Stimulated activated CD8-positive, alpha-beta memory T cell treated with anti-CD3 and anti-CD28 coated beads, Interleukin-7, amount 100 ng/mL, for 1 hour (primary cell): Measurements from ENCODE around the gene ORC2.
"Not testable (repeated sequence)": the region's sequence is repeated elsewhere in the genome, so short reads cannot be mapped to it uniquely, and the experiment has no call there.

ENCODE experiments used
- DNase-seq, 2 donors: peaks; one replicate each; pipeline ENCODE4 v3.0.0-alpha.2; 2020; ENCODE audit warnings: low read depth in 2 of 2

The ORC2 gene

DNA sequence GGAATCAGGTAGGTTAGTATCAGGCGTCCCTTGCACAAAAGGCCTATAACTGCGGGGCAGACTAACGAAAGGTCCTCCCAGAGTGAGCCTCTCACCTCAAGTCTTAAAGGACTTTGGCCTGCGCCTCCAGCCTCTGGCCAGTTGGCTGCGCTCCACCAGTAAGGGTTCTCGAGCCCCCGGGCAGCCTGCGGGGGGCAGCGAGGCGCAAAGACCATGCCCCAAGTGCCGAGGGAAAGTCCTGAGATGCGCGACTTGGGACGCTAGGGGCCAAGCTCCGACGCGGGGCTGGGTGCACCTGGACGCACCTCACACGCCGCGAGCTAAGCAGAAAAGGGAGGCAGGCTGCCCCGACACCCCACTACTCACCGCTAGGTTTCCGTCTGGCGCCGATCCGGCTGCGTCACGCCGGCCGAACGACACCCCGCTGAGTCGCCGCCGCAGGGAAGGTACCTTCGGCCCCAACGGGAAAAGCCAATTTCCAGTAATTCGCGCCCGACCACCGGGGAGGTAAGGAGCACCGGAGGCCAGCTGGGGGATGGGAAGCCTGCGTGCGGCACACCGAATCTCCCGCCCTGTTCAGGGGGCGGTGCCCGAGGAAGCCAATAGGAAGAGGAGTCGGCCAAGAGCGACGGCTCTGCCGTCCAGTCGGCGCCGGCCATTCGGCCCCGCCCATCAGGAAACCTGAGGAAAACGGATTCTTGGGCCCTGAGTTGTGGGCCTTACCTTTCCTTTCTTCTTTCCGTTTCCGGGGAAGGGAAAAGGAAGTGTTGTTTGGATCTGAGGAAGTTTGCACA, at the start of gene ORC2:
ORC2 (minus strand) TSS at position 537 of the 794 bp plus-strand sequence. CDS start 5,537 bp downstream, outside the sequence.
- peak; percentile 84 to 87 for DNase-seq

DNA sequence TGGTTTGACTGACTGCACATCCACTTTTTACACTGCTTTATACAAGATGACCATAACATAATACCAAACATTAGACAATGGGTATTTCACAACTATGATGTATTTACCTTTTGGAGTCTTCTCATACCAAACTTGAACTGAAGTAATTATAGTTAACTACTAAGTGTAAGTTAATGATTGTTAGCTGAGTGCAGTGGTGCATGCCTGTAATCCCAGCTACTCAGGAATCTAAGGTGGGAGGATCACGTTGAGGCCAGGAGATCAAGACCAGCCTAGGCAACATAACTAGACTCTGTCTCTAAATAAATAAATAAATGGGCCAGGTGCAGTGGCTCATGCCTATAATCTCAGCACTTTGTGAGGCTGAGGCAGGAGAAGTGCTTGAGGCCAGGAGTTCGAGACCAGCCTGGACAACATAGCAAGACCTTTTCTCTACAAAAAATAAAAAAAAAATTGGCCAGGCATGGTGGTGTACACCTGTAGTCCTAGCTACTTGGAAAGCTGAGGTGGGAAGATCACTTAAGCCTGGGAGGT, 44.9 kb upstream of the ORC2 start:
- no peak for DNase-seq

DNA sequence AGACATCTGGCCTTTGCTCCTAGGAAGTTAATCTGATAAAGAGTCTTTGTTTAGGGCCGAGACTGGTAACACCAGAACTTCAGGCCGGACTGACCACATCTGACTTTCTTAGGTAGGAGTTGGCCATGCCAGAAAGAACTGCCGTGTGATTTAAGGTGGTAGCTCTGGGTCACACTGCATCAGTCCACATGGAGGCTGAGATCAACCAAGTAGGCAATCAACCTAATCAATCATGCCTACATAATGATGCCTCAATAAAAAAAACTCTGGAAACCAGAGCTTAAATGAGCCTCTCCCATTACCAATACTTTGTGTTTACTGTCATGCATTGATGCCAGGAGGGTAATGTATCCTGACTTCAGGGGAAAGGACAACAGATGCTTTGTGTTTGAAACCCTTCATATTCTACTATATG, 44.1 kb upstream of the ORC2 start:
- DNase-seq: no peak

DNA sequence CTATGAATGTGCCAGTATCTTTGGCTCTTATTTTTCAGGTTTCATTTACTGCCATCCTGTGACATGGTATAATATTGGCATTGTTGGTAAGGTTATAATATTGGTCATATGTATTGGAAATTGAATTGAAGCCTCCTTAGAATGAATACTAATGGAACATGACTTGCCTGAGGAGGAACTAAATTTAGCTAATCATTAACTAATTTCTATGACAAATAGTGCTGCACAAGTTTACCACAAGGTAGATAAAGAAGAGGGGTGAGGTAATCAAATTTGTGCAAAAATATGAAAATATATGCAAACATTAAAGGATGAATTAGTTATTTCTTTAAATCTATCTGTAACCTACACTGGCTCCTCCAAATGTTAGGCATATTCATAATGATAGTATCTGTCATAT, 43.2 kb upstream of the ORC2 start:
- no peak for DNase-seq

DNA sequence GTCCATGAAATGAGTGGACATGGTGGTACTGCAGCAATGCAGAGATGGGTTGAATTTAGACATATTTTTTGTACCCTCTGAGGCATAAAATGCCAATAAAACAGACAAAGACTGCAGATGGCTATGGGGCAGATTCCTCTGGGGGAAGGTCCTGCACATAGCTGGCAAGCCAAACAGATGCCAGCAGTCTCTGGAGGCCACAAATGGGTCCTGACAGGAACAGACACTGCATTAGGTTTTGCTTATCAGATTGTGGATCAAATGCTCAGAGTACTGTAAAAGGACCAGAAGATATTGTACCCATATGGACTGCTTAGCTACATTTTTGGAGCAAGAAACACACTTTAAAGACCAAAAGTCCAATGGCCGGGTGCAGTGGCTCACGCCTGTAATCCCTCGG, 40.9 kb upstream of the ORC2 start:
- DNase-seq: no peak

DNA sequence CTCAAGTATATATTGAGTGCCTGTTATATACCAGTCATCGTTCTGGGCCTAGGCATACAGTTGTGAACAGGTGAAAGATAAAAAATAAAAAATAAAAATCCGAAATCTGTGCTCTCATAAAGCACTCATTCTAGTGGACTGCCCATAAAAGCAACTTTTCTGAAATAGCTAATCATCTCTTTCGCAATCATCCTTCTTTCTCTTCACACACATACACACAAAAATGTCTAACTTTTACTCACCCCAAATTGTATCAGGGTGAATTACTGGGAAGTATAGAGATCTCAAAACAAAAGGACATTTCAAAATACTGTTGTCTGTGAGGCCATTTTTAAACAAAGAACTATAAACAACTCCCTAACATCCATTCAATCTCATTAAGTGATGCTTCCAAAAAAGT, 29.6 kb upstream of the ORC2 start:
- no peak for DNase-seq

DNA sequence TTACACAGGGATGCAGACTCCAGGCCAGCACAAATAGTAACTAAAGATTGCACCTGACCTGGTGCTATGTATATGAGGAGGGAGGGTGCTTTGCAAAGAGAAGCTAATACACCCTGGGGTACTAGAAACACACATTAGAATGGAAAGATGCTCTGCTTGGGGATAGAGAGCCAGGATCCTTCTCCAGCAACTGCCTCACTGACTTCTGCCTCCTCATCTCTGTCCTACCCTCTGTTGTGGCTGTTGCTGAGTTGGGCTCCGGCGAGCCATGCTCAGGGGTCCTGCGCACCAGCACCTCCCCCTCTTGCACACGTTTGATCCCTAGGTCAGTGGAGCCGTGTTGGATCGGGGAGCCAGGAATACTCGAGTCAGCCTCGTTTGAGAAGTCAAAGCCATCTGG, 23.7 kb upstream of the ORC2 start:
- DNase-seq: no peak

DNA sequence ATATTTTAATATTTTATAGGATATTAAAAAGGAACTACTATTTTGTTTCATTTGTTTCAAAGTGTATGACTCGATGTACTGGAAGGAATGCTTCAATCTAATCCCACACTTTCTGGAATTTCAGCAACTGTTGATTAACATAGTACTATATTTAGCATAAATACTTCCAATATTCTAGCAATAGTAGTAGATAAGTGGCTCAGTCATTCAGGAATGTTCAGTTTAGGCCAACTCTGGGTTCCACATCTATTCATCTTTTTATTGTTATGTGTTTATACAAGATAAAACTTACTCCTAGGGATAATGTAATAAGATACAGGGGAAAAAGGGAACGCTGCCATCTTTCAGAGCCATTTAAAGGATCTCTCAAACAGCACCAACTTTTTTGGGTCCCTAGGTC, 22.3 kb upstream of the ORC2 start:
- no peak for DNase-seq

DNA sequence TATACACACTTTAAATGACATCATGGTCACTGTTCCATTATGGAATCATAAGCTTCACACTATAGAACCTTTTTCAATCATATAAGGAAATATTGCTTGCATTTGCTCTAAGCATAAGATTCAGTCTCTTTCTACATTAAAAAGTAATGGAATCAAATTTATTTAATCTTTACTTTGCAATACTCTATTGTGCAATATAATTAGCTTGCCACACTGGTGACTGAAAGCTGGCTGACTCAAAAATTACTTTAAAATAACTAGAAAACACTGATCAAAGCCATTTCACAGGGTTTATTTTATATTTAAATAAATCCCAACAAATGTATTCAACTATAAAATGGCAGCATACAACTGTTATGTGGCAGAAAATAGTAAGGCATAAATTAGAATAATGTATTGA, 13.2 kb upstream of the ORC2 start:
- no peak for DNase-seq

DNA sequence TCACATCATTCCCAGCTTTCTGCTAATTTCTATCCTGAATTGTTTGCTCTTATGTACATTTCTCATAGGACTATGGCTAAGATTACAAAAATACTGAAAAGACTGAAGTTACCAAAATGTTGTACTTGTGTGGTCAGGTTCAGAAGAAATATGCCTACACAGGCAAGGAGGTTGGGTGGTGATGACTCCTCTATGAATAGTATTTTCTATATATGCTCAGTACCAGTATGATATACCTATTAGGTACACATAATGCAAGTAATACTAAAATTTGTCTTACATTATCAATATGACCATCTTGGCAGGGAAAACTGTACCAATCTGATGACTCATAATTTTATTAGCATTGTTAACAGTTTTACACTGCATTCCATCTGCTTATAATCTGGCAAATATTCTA, 12.2 kb upstream of the ORC2 start:
- no peak for DNase-seq

DNA sequence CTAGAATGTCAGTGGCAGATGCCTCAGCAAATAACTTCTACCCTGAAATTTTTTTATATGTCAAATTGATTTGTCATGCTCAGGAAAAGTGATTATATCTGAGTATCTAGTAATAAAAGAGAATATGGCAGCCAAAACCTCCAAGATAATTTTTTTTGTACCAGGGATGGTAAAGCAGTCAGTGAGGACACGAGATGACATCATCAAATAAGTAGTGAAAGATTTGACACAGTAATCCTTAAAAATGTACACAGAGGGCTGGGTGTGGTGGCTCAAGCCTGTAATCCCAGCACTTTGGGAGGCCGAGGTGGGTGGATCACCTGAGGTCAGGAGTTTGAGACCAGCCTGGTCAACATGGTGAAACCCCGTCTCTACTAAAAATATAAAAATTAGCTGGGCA, 6.6 kb upstream of the ORC2 start:
- DNase-seq: not testable (repeated sequence)

DNA sequence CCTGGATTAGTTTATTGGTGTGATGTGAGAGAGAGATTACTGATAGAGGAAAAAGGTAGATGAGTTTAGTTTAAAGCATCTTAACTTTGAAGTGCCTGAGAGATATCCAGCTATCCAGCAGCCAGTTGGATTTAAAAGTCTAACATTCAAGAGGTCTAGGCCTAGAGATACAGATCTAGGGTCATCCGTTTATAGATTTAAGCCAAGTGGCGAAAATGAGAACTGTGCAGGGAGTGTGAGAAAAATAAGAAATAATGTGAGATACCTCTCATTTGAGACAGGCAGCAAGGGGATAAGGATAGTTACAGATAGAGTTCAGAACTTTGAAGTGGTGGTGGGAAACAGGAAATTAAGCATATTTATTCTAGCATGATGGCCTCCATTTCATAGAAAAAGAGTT, 5.3 kb upstream of the ORC2 start:
- no peak for DNase-seq

DNA sequence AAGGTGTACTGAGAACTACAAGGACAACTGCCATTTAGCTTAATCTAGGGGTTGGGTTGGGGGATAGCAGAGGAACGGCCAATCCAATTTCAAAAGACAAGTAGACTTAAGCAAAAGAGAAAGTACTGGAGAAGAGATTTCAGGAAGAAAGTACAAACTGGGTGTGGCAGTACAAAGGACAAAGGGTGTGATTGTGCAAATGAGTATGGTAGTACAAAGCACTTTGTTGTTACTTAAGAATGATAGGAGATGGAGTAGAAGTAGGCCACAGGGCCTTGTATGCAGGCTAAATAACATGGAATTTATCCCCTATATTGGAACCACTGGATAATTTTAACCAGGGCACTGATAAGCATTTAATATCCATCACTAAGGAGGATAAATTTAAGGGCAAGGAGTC, 4.7 kb upstream of the ORC2 start:
- DNase-seq: no peak

DNA sequence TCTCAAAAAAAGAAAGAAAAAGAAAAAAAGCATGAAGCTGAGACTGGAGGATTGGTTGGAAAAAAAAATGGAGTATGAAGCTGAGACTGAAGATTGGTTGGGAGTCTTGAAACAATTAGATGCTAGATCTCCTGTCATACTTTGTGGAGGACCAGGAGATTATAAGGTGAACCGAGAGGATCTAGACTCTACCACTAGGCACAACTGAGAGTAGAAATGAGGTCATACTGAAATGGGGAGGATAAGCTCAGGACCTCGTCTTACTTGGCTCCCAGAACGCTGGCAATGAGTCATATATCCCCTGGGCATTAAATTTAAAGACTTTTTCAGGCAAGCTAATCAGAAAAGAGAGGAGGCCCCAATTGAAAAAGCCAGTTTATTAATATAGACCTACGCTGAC, 3.3 kb upstream of the ORC2 start:
- DNase-seq: no peak

DNA sequence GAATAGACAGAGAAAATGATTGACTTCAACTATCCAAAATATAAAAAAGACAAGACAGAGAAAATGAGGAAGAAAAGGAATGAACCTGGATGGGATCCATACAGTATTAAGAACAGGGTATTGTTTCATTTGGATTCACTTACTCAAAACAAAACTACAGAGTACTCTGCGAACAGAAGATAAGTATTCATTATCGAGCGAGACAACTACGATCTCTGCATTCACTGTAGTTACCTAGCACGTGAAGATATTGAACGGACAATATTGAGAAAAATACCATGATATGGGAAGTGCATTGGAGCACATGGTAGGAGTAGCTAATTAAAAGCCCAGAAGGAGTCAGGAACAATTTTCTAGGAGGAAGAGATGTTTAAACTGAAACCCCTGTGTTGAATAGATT, 1.0 kb upstream of the ORC2 start:
- DNase-seq: no peak

DNA sequence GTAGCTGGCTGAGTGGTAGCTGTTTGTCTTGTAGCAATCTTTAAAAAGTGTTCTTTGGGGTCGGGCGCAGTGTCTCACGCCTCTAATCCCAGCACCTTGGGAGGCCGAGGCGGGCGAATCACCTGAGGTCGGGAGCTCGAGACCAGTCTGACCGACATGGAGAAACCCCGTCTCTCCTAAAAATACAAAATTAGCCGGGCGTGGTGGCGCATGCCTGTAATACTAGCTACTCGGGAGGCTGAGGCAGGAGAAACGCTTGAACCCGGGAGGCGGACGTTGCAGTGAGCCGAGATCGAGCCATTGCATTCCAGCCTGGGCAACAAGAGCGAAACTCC, 425 bp upstream of the ORC2 start:
- not testable (repeated sequence) for DNase-seq

DNA sequence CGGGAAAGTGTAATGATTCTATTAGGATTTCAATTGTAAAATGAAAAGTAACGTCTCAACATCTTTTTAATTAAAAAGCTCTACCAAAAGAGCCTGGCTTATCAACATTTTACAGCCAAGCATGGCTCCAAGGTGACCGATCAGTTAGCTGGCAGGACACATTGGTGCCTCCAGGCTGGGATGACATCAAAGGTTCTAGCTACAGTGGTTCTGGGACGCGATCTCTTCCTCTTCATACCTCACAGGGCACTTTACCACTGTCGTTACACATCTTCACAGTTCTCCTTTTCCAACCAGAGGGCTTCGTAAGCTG, 693 bp downstream of the ORC2 start:
- no peak for DNase-seq

DNA sequence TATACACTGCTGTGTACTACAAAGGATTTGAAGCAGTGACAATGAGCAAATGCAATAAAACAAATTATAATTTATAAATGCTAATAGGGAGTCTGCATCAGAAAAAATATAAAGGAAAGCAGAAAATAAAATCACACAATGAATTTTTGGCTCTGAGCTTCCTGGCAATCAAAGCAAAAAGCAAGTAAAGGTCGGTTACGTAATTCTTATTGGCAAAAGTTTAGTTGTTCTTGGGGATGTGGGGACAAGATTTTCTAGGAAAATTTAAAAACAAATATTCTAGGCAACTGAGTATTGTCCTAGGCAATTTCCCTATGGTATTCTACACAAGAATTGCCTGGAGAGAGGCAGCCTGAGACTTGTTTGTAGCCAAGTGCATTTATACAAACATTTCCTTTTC, 1.8 kb downstream of the ORC2 start:
- no peak for DNase-seq

DNA sequence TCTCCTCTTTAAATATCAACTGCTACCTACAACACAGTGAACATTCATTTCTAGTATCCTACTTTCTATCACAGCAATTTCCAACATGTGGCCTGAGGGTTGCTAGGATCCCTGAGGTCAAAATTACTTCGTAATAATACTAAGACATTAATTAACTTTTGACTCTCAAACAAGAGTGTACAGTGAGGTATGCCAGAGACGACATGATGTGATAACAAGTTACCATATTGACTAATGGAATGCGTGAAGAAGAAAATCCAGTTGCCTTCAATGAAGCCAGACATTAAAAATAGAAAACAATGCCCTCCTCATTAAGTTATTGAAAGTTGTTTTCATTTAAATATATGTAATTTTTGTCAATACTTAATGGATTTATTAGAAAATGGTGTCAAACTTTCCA, 13.1 kb downstream of the ORC2 start:
- no peak for DNase-seq

DNA sequence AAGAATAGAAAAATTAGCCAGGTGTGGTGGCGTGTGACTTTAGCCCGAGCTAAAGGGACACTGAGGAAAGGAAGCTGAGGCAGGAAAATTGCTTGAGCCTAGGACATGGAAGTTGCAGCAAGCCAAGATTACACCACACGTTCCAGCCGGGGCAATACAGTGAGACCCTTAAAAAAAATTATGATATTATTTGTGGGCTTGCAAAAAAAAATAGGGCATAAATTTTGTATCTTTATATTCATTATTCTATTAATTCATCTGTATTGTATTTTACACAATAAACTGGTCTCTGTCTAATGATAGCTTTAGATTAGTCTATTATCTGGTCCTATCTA, 18.1 kb downstream of the ORC2 start:
- DNase-seq: no peak

DNA sequence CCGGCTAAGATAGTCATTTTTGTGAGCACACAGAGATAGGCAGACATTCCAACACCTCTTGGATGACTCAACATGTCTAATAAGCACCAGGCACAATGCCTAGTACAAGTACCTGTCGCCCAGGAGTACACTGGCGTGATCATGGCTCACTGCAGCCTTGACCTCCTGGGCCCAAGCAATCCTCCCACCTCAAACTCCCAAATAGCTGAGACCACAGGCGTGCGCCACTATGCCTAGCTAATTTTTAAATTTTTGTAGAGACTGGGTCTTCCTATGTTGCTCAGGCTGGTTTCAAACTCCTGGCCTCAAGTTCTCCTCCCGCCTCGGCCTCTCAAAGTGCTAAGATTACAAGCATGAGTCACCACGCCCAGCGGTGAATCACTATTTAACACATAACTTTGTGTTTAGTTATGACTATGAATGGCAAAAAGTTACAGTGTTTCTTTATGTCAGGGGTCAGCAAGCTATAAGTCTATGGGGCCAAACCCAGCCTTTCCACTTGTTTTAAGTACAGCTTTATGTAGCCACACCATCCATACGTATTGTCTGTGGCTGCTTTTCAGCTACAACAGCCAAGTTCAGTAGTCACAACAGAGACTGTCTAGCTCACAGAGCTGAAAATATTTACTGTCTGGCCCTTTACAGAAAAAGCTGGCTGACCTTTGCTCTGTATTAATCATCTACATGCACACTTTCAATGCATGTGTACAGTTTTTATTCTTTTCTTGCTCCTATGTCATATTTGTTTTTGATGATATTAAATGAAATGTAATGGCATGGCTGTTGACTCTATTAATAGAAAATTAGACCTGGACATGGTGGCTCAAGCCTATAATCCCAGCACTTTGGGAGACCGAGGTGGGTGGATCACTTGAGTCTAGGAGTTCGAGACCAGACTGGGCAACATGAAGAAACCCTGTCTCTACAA, 18.7 kb downstream of the ORC2 start:
- DNase-seq: no peak

DNA sequence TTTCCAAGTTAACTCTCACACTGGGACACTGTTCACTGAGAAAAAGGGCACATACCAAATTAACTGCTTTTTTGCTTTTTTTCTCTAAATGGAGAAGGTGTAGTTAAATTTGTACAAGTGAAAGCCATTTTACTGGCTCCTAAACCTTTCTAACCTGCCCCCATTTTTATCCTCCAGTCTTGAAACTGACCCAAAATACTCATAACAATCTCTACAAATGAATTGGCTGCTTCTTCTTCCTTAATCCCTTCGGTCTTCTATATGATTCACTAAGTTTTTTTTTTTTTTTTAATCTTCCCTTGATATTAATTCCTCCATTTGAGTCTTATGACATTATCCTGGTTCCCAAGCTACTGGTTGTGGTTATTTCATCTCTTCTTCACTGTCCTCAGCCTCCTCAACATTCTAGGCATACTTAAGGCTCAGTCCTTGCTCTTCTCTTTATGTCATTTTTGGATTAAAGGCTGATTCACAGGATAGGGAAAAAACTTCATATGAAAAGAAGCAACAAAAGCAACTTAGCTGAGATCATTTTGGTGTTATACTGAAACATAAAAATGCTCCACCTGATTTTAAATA, 19.8 kb downstream of the ORC2 start:
- DNase-seq: no peak

DNA sequence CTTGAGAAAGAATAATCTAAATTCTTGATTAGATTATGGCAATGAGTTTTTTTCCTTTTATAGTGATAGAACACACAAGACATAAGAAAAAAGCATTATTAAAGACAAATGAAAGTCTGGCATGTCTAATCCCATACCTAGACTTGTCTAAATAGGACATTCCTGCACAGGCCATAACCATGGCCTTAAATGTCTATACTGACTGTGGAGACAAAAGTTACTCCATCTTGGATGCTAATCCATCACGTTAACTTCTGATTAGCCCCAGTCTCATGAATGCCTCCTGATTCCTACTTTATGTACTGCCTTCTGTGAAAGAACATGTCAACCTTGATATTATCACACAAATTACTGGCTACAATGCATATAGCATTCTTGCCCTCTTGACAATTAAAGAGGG, 23.6 kb downstream of the ORC2 start:
- DNase-seq: no peak
